ENCODE results near the gene STBD1. TPM values are rescaled to one million over a fixed set of nuclear protein-coding genes. Genes with fewer than 3 reads are reported as not detected.
"Not testable (repeated sequence)": the region's sequence is repeated elsewhere in the genome, so short reads cannot be mapped to it uniquely, and the experiment has no call there.

Gene STBD1
- 0.47 TPM for total RNA-seq

- DNase-seq = peak; percentile 37
Measured at GRCh38 chr4:76305971-76306881, at the start of gene STBD1. TSS of gene STBD1 (plus strand) at chr4:76306733. CDS start at chr4:76306770, 37 bp downstream.

- no peak for DNase-seq
Measured at GRCh38 chr4:76256968-76257367, 49.6 kb upstream of the STBD1 start.

DNA sequence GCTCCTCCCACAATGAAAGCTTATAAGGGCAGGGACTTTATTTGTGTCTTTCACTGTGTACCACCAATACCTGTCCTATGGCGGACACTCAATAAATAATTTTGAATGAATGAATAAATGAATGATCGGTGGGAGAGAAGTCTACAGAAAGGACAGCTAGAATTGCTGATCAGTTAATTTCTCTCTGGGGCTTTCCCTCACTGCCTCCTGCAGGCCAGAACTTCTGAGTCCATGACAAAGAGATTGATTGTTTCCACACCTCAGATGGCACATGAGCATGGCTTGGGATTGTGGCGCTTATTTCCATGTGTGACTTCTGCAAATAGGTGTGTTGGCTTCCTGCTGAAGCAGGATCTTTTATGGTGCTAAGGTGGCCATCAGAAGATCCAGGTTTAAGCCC lies 48.7 kb upstream of the STBD1 start:
- no peak for DNase-seq

GRCh38 chr4:76260571-76260970 lies 46.0 kb upstream of the STBD1 start:
- DNase-seq = no peak

GRCh38 chr4:76265631-76266218 lies 40.8 kb upstream of the STBD1 start:
- DNase-seq = no peak

- no peak for DNase-seq
Measured at GRCh38 chr4:76266627-76267026, 39.9 kb upstream of the STBD1 start.

- no peak for DNase-seq
Measured at GRCh38 chr4:76267811-76268210, 38.7 kb upstream of the STBD1 start.

DNA sequence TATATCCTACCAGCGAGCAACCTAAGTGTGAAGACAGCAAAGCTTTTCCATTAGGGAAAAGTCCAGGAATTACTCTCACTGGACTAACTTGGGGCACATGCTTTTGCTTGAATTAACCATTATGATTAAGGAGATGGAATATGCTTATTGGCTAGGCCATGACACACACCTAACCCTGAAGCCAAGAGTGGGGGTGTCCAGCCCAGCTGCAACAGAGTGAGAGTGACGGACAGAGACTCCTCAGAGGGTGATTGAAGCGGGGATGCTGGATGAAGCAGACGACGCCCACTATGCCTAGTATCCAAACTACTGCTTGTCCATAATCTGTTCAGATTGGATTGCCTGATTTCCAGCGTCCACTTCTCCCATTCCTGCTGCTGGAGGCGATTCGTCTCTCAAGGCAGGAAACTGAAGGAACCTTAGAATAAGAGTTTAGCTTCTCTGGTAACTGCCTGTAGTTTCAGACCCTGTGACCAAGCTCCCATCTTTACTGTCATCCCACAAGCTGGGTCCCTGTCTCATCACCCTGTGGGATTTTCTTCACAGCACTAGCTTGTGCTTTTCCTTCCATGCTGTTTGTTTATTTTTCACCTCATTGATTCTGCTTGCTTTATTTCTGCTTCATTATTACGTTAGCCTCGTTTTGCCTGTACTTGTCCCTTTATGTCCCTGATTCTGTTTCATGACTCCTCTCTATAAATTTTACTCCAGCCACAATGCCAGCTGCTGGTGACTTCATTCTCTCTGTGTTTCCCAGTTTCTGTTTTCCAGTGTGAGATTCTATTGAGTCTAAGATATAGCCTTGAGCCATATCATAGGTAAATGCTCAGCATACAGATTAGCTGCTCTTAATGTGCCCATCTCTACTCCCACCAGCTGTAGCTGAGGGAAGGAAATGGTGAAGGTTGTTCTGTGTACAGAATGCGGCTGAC lies 36.0 kb upstream of the STBD1 start:
- no peak for DNase-seq

GRCh38 chr4:76271248-76271647 lies 35.3 kb upstream of the STBD1 start:
- no peak for DNase-seq

DNA sequence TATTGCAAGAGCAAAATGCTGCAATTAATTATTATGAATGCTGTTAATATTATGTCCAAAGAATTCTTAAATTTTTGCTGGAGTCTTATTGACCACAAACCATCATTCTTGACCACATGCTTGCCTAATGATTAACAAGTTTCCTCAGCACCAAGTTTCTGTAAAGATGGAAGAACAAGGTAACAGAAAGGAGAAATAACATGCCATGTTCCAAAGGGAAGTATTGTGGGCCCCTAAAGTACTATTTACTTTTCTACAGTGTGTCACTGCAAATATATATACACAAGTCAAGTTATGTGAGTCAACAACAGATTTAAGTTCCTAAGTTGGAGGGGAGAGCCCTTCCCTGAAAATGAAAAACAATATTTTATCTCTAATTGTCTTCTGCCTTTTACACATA lies 34.5 kb upstream of the STBD1 start:
- no peak for DNase-seq

- no peak for DNase-seq
Measured at GRCh38 chr4:76272582-76272981, 34.0 kb upstream of the STBD1 start.

- no peak for DNase-seq
Measured at GRCh38 chr4:76272999-76273398, 33.5 kb upstream of the STBD1 start.

DNA sequence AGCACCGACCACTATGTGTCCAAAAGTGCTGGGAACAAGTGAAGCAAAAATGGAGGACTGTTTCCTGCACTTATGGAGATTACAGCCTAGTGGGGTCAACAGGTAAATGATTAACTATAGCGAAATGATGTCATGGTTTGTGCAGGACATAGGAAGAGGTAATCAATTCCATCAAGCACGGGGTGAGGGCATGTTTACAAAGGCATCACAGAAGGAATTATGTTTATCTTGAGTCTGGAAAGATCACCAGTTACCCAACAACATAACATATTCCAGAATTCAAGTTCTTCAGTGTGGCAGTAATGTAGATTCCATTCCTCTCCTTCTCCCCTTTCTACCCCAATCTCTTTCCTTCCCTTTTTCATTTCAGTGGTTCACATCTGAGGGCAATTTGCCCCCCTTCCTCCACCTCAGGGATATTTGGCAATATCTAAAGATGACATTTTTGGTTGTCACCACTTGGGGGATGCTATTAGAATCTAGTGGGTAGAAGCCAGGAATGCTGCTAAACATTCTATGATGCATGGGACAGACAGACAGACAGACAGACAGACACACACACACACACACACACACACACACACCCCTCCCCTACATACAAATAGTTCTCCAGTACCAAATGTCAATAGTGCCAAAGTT lies 30.9 kb upstream of the STBD1 start:
- no peak for DNase-seq

DNA sequence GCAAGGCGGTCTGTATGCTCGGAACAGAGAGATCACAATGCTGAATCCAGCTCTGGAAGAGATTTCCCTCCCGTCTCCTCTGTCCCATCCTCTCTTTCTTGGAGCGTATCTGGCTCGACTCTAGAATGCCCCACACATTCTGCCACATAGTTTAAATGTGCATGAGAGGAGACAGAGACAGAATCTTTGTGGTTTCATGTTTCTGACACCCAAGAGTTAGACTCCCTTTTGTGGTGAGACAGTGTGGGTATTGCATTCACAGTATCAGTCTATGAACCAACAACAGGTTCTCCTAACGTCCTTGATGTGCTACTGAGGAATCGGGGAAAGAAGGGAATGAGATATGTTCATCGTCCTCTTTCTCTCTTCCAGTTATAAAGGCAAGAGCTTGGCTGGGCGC lies 29.7 kb upstream of the STBD1 start:
- DNase-seq = no peak

DNA sequence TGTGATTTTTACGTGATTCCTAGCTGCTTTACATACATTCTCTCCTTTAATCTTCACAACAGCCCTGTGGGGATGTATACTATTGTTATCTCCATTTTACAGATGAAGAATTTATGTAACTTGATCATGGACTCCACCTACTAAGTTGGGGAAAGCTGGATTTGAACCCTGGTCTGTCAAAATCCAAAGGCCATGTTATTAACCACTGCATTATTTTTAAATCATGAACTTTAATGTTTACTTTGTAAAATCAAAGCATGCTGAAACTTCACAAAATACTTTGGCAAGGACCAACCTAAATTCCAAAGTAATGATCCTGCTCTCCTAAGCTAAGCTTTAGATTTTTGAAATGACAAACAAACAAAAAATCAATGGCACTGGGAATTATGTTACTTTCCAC lies 28.9 kb upstream of the STBD1 start:
- no peak for DNase-seq

- no peak for DNase-seq
Measured at GRCh38 chr4:76278583-76278982, 27.9 kb upstream of the STBD1 start.

GRCh38 chr4:76279462-76279861 lies 27.1 kb upstream of the STBD1 start:
- no peak for DNase-seq

DNA sequence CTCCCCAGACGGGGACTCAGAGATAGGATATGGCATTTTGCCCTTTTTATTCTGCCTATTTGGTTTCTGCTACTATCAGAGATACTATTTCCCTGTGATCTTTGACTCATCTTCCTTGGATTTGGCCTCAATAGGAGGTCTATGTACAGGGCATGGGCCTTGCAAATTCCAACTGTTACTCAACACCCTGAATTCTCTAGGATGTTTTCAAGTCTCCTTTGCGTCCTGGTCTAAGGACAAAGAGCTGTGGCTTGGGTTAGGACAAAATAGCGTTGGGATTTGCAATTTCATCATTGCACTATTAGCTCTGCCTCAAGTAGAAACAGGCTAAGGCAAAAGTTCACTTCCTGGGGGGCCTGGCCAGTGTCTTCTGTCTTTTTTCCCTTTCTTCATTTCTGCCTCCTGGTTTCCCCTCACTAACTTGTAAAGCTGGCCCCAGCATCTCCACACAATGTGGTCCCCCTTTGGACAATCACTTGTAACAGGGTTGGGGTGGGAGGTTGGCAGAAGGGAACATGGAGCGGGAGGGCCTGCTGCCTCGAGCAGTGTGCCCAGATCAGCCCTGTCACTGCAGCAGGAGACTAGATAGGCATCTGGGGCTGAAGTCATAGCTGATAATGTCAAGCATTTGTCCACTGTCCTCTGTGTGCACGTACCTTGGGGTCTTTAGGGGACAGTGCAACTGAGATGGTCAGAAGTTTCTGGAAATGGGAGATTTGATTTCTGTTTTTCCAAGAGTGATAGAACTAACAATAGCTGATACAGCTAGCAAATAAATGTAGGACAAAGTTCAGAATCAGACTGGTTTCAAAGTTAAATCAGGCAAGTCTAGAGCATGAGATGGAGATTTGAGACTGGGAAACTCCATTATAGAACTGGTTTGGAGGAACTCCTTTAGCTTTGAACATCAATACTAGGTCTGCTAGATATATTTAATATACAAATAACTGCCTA lies 25.8 kb upstream of the STBD1 start:
- no peak for DNase-seq

- DNase-seq = not testable (repeated sequence)
Measured at GRCh38 chr4:76281594-76281993, 24.9 kb upstream of the STBD1 start.

DNA sequence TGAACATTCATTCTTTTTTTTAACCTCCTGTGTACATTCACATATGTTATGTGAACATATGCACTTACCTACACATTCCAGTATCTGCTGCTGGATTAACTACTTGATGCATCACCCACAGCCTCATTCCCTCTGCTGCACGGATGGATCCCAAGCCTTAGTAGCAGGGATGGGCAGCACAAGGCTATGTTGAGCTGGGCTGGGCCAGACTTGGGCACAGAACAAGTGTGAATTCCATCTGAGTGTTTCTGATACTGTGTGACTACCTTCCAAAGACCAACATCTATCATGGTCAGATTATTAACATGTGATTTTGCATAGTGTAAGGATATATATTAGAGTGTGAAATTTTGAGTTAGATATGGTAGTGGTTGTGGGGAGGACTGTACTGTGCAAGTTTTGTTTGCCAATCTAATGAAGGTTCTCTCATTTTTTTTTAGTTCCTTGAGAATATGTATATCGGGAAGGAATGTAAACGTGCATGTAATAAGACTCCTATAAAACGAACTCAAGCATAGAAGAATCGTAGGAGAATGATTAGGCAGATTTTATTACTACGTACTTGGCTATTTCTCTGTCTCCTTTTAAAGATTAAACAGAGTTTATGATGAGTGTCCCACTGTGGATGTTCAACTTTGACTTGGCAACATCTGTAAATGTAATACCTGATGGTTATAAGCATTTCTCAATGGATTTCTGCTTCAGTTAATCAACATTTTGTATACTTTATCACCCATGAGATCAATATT lies 23.4 kb upstream of the STBD1 start:
- no peak for DNase-seq
